ENCODE results near the gene NAA16.

DNA sequence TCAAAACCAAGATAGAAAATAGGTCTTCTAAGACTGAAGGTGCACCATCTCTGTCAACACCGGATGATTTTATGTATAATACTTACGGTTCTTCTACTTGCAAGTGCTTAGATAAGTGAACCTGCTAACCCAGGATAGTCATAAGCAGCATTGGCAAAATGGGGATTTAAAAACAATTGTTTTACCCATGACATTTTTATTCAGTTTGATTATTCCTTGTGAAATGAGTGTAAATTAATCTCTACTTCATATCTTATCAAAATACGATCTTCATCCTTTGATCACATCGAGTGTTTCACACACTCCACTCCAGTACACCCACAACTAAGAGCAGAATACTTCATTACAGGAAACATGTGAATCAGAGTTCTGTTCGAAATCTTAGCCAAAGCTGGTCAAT, 24.7 kb upstream of the NAA16 start:
- TF ChIP-seq CTCF (conservative IDR thresholded peaks at IDR 0.05; ENCODE audit: low read depth, low read length) (no peak), EZH2 (IDR thresholded peaks at IDR 0.05; ENCODE audit: borderline replicate concordance, low read depth, low read length, poor library complexity, severe bottlenecking) (no peak)
